ENCODE measurements around the gene PDPR.
"Not testable (repeated sequence)": the region's sequence is repeated elsewhere in the genome, so short reads cannot be mapped to it uniquely, and the experiment has no call there.

GRCh38 chr16:70198666-70199065 is 84.5 kb downstream of the PDPR start:
- TF ChIP-seq CTCF, POLR2A, EP300 (IDR thresholded peaks at IDR 0.05): not testable (repeated sequence)

Data from tibial nerve (tissue), 4 donors.